ENCODE results near the gene TBC1D2B. TPM values are rescaled to one million over a fixed set of nuclear protein-coding genes. Genes with fewer than 3 reads are reported as not detected.
A peak's percentile ranks its signal among the peaks of the same experiment; 100 is the strongest.

TBC1D2B gene
- polyA plus RNA-seq (2013, experiment 1 of 2) = 5.2 TPM
- polyA plus RNA-seq (2013, experiment 2 of 2) = 5.4 TPM

- Histone ChIP-seq H3K27ac (ENCODE audit: low read depth, low read length) (peak within 1 kb of the TSS; percentile 11), H3K27me3 (ENCODE audit: insufficient read depth, low read length, poor library complexity) (no peaks in the 10 kb centered on the region)
- no CpG with 5 or more reads among the region's 104 CpGs for WGBS (ENCODE audit: extremely low coverage, insufficient coverage, low lambda C conversion rate)
These were observed at the start of gene TBC1D2B for GRCh38 chr15:78077053-78077870. TBC1D2B (minus strand) TSS chr15:78077711; CDS start chr15:78077652, 59 bp downstream.

GRCh38 chr15:78125267-78125666 lies 47.8 kb upstream of the TBC1D2B start:
- H4K8ac ChIP-seq (ENCODE audit: low read depth, low read length) = no peak overlapping the region
- DNase-seq = no peak
- no peaks in the 10 kb centered on the region for H3K79me1 ChIP-seq (ENCODE audit: low read length)
- H3K27me3 ChIP-seq (ENCODE audit: insufficient read depth, low read length, poor library complexity) = no peaks in the 10 kb centered on the region
- no CpG with 5 or more reads among the region's 3 CpGs for WGBS (ENCODE audit: extremely low coverage, insufficient coverage, low lambda C conversion rate)
- no peak overlapping the region for H4K5ac ChIP-seq (ENCODE audit: low read length)
- H3K9ac ChIP-seq (ENCODE audit: low read length) = no peak overlapping the region
- H3K4ac ChIP-seq (ENCODE audit: low read depth, low read length) = no peak overlapping the region
- H3K4me2 ChIP-seq (ENCODE audit: low read length) = no peak overlapping the region
- H3K23ac ChIP-seq (ENCODE audit: low read length) = no peak overlapping the region
- no peak overlapping the region for H3K4me3 ChIP-seq (ENCODE audit: low read length)
- no peaks in the 10 kb centered on the region for H3K36me3 ChIP-seq (ENCODE audit: control insufficient read depth, insufficient read depth, low read length)
- no peak overlapping the region for H3K56ac ChIP-seq (ENCODE audit: low read length)
- H3K18ac ChIP-seq (ENCODE audit: low read length) = no peak overlapping the region
- H2AK5ac ChIP-seq (ENCODE audit: low read length) = no peak overlapping the region
- H3K27ac ChIP-seq (ENCODE audit: low read depth, low read length) = no peak overlapping the region
- H3K79me2 ChIP-seq (ENCODE audit: control insufficient read depth, insufficient read depth, low read length) = no peaks in the 10 kb centered on the region
- no peaks in the 10 kb centered on the region for H3K4me1 ChIP-seq (ENCODE audit: control insufficient read depth, low read depth, low read length)
- H2BK120ac ChIP-seq (ENCODE audit: low read depth, low read length) = no peak overlapping the region
- no peak overlapping the region for H2BK15ac ChIP-seq (replicated peaks; ENCODE audit: low read depth)
- H2BK5ac ChIP-seq (ENCODE audit: low read length) = no peak overlapping the region

More at GRCh38 chr15:78077053-78077870, at the start of gene TBC1D2B:
- Histone ChIP-seq H3K36me3 (ENCODE audit: control insufficient read depth, insufficient read depth, low read length) (no peaks in the 10 kb centered on the region), H3K79me2 (ENCODE audit: control insufficient read depth, insufficient read depth, low read length) (peaks cover 2% of the 10 kb centered on the region), H3K4ac (ENCODE audit: low read depth, low read length) (peak within 1 kb of the TSS; percentile 9), H3K18ac (ENCODE audit: low read length) (peak within 1 kb of the TSS; percentile 11), H2BK120ac (ENCODE audit: low read depth, low read length) (no peak within 1 kb of the TSS), H3K23ac (ENCODE audit: low read length) (no peak within 1 kb of the TSS), H2BK5ac (ENCODE audit: low read length) (no peak within 1 kb of the TSS), H2AK5ac (ENCODE audit: low read length) (no peak within 1 kb of the TSS), H3K9ac (ENCODE audit: low read length) (peak within 1 kb of the TSS; percentile 65), H3K4me1 (ENCODE audit: control insufficient read depth, low read depth, low read length) (peaks cover 6% of the 10 kb centered on the region), H3K56ac (ENCODE audit: low read length) (peak within 1 kb of the TSS; percentile 94), H4K8ac (ENCODE audit: low read depth, low read length) (no peak within 1 kb of the TSS), H3K4me3 (ENCODE audit: low read length) (peak within 1 kb of the TSS; percentile 79), H4K5ac (ENCODE audit: low read length) (no peak within 1 kb of the TSS), H3K79me1 (ENCODE audit: low read length) (peaks cover 7% of the 10 kb centered on the region), H2BK15ac (replicated peaks; ENCODE audit: low read depth) (no peak within 1 kb of the TSS), H3K4me2 (ENCODE audit: low read length) (peak within 1 kb of the TSS; percentile 72)
- peak; percentile 54 for DNase-seq

- no CpG with 5 or more reads among the region's 5 CpGs for WGBS (ENCODE audit: extremely low coverage, insufficient coverage, low lambda C conversion rate)
These were observed 43.0 kb upstream of the TBC1D2B start for GRCh38 chr15:78120523-78120922.

GRCh38 chr15:78112551-78112950 lies 35.0 kb upstream of the TBC1D2B start:
- no peaks in the 10 kb centered on the region for H3K36me3 ChIP-seq (ENCODE audit: control insufficient read depth, insufficient read depth, low read length)
- no peak overlapping the region for H3K56ac ChIP-seq (ENCODE audit: low read length)
- H3K18ac ChIP-seq (ENCODE audit: low read length) = no peak overlapping the region
- H2BK15ac ChIP-seq (replicated peaks; ENCODE audit: low read depth) = no peak overlapping the region
- no peaks in the 10 kb centered on the region for H3K27me3 ChIP-seq (ENCODE audit: insufficient read depth, low read length, poor library complexity)
- no peak overlapping the region for H3K9ac ChIP-seq (ENCODE audit: low read length)
- no peaks in the 10 kb centered on the region for H3K79me2 ChIP-seq (ENCODE audit: control insufficient read depth, insufficient read depth, low read length)
- no peak overlapping the region for H3K4me3 ChIP-seq (ENCODE audit: low read length)
- H3K27ac ChIP-seq (ENCODE audit: low read depth, low read length) = no peak overlapping the region
- no peak overlapping the region for H4K8ac ChIP-seq (ENCODE audit: low read depth, low read length)
- H3K79me1 ChIP-seq (ENCODE audit: low read length) = no peaks in the 10 kb centered on the region
- no peak for DNase-seq
- no peak overlapping the region for H3K4ac ChIP-seq (ENCODE audit: low read depth, low read length)
- no peaks in the 10 kb centered on the region for H3K4me1 ChIP-seq (ENCODE audit: control insufficient read depth, low read depth, low read length)
- H3K23ac ChIP-seq (ENCODE audit: low read length) = no peak overlapping the region
- no peak overlapping the region for H2BK5ac ChIP-seq (ENCODE audit: low read length)
- no peak overlapping the region for H4K5ac ChIP-seq (ENCODE audit: low read length)
- no peak overlapping the region for H3K4me2 ChIP-seq (ENCODE audit: low read length)
- WGBS (ENCODE audit: extremely low coverage, insufficient coverage, low lambda C conversion rate) = no CpG with 5 or more reads among the region's 3 CpGs
- H2AK5ac ChIP-seq (ENCODE audit: low read length) = no peak overlapping the region
- H2BK120ac ChIP-seq (ENCODE audit: low read depth, low read length) = no peak overlapping the region

More at GRCh38 chr15:78120523-78120922, 43.0 kb upstream of the TBC1D2B start:
- H3K18ac ChIP-seq (ENCODE audit: low read length) = no peak overlapping the region
- no peaks in the 10 kb centered on the region for H3K27me3 ChIP-seq (ENCODE audit: insufficient read depth, low read length, poor library complexity)
- H3K4me2 ChIP-seq (ENCODE audit: low read length) = no peak overlapping the region
- H3K56ac ChIP-seq (ENCODE audit: low read length) = no peak overlapping the region
- H3K4me3 ChIP-seq (ENCODE audit: low read length) = no peak overlapping the region
- H3K27ac ChIP-seq (ENCODE audit: low read depth, low read length) = no peak overlapping the region
- no peaks in the 10 kb centered on the region for H3K79me2 ChIP-seq (ENCODE audit: control insufficient read depth, insufficient read depth, low read length)
- H2AK5ac ChIP-seq (ENCODE audit: low read length) = no peak overlapping the region
- no peak overlapping the region for H3K4ac ChIP-seq (ENCODE audit: low read depth, low read length)
- H4K5ac ChIP-seq (ENCODE audit: low read length) = no peak overlapping the region
- H4K8ac ChIP-seq (ENCODE audit: low read depth, low read length) = no peak overlapping the region
- H2BK5ac ChIP-seq (ENCODE audit: low read length) = no peak overlapping the region
- H3K23ac ChIP-seq (ENCODE audit: low read length) = no peak overlapping the region
- H3K4me1 ChIP-seq (ENCODE audit: control insufficient read depth, low read depth, low read length) = no peaks in the 10 kb centered on the region
- no peak overlapping the region for H2BK120ac ChIP-seq (ENCODE audit: low read depth, low read length)
- no peaks in the 10 kb centered on the region for H3K36me3 ChIP-seq (ENCODE audit: control insufficient read depth, insufficient read depth, low read length)
- H2BK15ac ChIP-seq (replicated peaks; ENCODE audit: low read depth) = no peak overlapping the region
- no peak overlapping the region for H3K9ac ChIP-seq (ENCODE audit: low read length)
- DNase-seq = no peak
- no peaks in the 10 kb centered on the region for H3K79me1 ChIP-seq (ENCODE audit: low read length)

- H3K4ac ChIP-seq (ENCODE audit: low read depth, low read length) = no peak overlapping the region
- H3K23ac ChIP-seq (ENCODE audit: low read length) = no peak overlapping the region
- H3K18ac ChIP-seq (ENCODE audit: low read length) = no peak overlapping the region
- H4K8ac ChIP-seq (ENCODE audit: low read depth, low read length) = no peak overlapping the region
- no peak overlapping the region for H2AK5ac ChIP-seq (ENCODE audit: low read length)
- no CpG with 5 or more reads among the region's 3 CpGs for WGBS (ENCODE audit: extremely low coverage, insufficient coverage, low lambda C conversion rate)
- H3K27ac ChIP-seq (ENCODE audit: low read depth, low read length) = no peak overlapping the region
- H3K9ac ChIP-seq (ENCODE audit: low read length) = no peak overlapping the region
- H2BK5ac ChIP-seq (ENCODE audit: low read length) = no peak overlapping the region
- H2BK15ac ChIP-seq (replicated peaks; ENCODE audit: low read depth) = no peak overlapping the region
- H3K79me1 ChIP-seq (ENCODE audit: low read length) = no peaks in the 10 kb centered on the region
- no peak overlapping the region for H2BK120ac ChIP-seq (ENCODE audit: low read depth, low read length)
- H3K36me3 ChIP-seq (ENCODE audit: control insufficient read depth, insufficient read depth, low read length) = no peaks in the 10 kb centered on the region
- H3K4me1 ChIP-seq (ENCODE audit: control insufficient read depth, low read depth, low read length) = no peaks in the 10 kb centered on the region
- H3K56ac ChIP-seq (ENCODE audit: low read length) = no peak overlapping the region
- H3K27me3 ChIP-seq (ENCODE audit: insufficient read depth, low read length, poor library complexity) = no peaks in the 10 kb centered on the region
- no peak overlapping the region for H3K4me2 ChIP-seq (ENCODE audit: low read length)
- H3K79me2 ChIP-seq (ENCODE audit: control insufficient read depth, insufficient read depth, low read length) = no peaks in the 10 kb centered on the region
- H3K4me3 ChIP-seq (ENCODE audit: low read length) = no peak overlapping the region
- DNase-seq = no peak
- H4K5ac ChIP-seq (ENCODE audit: low read length) = no peak overlapping the region
These were observed 34.3 kb upstream of the TBC1D2B start for GRCh38 chr15:78111788-78112187.
